HG02678 (cell line): ENCODE data around the gene DNM3.

Source experiments
- ATAC-seq: cut with Tn5 transposase; IDR thresholded peaks from one replicate; pipeline ENCODE4 v1.9.1; 2021; ENCODE audit warnings: mild to moderate bottlenecking, moderate library complexity; ENCODE audit not compliant: unreplicated experiment

Gene DNM3

DNA sequence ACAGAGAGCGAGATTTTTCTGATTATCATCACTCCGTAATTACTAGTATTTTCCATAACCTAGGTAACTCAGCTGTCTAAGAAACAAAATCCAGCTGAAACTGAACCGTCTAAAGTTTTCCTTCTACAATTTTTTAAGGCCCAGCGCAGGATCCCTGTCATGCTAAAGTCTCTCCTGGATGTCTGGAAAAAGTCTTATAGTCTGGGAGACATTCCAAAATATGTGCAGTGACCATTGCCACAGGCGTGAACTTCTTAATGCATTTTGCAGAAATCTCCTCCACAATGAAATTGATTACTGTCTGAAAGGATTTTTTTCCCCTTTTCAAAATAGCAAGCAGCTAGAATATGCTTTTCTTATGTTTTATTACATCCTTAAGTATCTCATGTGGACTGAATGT, 369.9 kb downstream of the DNM3 start:
- no peak for ATAC-seq

DNA sequence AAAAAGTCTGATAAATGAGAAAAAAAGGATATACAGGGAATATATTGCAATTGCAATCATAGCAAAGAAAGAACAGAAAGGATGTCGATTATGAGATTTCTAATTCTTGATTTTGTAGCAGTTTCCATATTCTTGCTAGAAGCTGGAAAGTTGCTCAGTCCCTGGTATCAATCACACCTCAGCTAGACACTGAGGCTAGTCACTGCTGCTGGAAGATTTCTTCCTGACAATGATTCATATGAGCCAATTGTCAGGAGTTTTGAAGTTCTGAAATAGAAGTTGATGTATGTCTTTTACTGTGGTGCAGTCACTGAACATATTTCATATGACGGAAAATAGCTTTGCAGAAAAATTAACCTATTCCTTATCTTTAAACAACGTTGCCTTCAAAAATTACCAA, 370.8 kb downstream of the DNM3 start:
- no peak for ATAC-seq

DNA sequence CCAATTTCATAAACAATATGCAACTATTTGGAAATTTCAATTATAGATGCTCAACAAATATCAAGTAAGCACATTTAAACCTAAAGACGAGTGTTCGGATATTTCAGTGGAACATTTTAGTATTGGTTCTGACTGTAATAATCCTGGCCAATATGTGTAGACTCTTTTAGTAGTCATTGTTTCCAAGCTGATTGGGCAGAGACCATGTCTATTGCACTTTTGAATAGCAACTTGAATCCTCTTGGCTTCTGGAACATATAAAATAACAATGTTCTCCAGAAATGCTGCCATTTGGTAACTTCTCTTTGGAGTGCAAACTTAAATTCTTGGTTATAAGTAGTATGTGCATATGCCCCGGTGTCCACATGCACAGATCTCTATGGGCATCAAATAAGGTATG, 373.7 kb downstream of the DNM3 start:
- ATAC-seq, result no peak

- ATAC-seq, result no peak
Observed at GRCh38 chr1:172219966-172220365, 378.7 kb downstream of the DNM3 start.

DNA sequence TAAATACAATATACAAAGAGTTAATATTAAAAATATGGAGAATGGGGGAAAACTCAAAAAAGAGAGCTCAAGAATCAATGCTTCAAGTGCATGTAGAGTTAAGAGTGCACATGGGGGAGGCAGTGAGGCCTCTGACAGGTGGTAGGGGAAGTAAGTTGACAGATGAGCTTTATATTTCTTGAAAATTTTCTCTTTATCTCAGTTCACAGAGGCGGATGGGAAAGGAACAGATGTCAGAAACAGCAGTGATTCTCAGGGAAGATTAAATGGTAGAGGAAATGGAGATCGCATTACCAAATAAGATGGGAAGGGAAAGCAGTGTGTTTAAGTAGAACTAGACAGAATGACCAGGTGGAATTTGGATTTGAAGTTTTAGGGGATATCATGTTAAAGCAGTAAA, 379.1 kb downstream of the DNM3 start:
- ATAC-seq, result no peak

DNA sequence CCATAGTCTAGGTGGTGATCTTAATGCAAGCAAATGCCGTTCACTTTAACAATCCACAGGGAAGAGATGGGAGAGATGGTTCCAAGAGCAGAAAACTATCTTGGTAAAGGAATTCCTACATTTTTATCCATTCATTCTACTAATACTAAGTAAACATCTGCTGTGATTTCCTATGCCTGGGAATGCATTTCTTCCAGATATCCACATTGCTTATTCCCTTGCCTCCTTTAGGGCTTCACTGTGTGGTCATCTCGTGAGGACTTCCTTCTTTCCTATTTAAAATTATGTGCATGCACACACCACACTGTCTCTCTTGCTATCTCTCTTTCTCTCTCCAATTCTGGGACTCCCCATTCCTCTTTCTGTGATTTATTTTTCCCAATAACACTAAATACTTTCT, 380.1 kb downstream of the DNM3 start:
- ATAC-seq, result no peak

- no peak for ATAC-seq
Observed at GRCh38 chr1:172224871-172225270, 383.6 kb downstream of the DNM3 start.

- no peak for ATAC-seq
Observed at GRCh38 chr1:172229942-172230341, 388.6 kb downstream of the DNM3 start.

GRCh38 chr1:172230526-172230925, 389.2 kb downstream of the DNM3 start:
- no peak for ATAC-seq

GRCh38 chr1:172236958-172237357, 395.7 kb downstream of the DNM3 start:
- ATAC-seq, result no peak

DNA sequence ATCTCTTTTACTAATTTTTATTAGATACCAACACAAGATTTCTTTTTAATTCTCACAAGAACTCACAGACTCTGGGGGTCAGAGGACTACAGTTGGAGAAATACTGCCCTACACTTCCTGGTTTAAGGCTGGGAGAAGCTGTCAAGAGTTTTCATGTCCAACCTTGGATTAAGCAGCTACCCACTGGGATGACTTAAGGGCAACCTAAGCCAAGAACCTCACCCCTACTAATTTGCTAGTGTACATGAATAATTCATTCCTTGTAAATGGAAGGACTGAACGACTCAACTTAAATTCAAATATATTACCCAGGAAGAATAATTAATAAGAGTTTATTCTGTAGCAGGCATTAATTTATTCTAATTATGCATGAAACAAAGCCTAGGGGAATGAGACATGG, 396.9 kb downstream of the DNM3 start:
- no peak for ATAC-seq

- no peak for ATAC-seq
Observed at GRCh38 chr1:172238965-172239364, 397.7 kb downstream of the DNM3 start.

DNA sequence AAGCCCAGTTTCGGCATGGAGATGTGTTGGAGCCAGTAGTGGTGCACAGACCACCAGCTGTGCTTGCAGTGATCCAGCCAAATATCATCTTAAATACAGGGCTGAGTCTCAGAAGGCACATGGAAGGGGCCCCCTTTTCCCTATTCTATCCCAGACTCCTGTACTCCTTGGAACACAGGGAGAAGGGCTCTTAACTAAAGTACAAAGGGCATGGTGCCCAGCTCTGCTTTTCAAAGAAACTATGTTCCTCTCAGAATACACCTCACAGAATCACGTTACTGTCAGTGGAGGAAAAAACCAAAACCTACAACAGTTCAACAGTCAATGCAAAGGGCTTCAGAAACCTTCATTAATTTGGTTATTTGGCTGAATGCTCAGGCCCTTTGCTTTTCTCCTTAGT, 398.6 kb downstream of the DNM3 start:
- no peak for ATAC-seq

GRCh38 chr1:172241540-172241939, 400.2 kb downstream of the DNM3 start:
- no peak for ATAC-seq

- ATAC-seq, result no peak
Observed at GRCh38 chr1:172244865-172245264, 403.6 kb downstream of the DNM3 start.

- no peak for ATAC-seq
Observed at GRCh38 chr1:172245788-172246187, 404.5 kb downstream of the DNM3 start.

- no peak for ATAC-seq
Observed at GRCh38 chr1:172246521-172247390, 405.5 kb downstream of the DNM3 start.

DNA sequence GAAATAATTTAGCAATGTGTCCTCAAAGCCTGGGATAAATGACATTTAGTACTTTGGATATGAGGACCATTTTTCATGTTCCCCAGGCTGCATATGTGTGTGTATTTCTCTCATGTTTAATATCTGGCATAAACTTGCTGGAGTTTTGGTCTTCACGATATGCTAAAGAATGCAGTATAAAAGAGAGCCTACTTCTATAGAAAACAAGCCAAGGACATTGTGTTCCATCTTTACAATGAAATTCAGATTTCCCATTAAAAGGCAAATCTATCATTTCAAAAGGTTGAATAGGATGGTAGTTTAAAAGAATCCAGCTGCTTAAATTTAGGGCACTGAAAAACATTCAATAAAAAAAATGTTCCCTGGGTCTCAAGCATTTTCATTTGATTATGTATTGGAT, 410.2 kb downstream of the DNM3 start:
- ATAC-seq, result no peak

GRCh38 chr1:172252321-172252720, 411.0 kb downstream of the DNM3 start:
- ATAC-seq, result no peak

GRCh38 chr1:172252958-172253357, 411.7 kb downstream of the DNM3 start:
- no peak for ATAC-seq

GRCh38 chr1:172254521-172255222, 413.4 kb downstream of the DNM3 start:
- no peak for ATAC-seq

DNA sequence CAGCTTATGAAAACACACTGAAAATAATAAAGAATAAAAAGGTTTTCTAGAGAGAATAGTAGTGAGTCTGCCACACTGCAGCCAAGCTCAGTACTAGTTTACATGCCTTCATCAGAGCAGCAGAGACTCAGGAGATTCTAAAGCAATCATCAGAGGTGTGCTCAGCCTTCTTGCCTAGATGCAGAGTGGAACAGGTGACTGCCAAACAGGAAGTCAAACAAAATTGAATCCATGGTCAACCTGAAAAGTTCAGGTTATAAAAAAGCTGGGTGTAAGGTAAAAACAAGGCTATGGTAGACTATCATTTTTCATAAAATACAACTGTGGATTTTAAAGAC, 413.9 kb downstream of the DNM3 start:
- no peak for ATAC-seq
